Measurements from ENCODE around the gene MIX23. TPM values are rescaled to one million over a fixed set of nuclear protein-coding genes. Genes with fewer than 3 reads are reported as not detected.

MIX23 gene
- total RNA-seq, 1 experiment from 2014 or later = 76.2 TPM

DNA sequence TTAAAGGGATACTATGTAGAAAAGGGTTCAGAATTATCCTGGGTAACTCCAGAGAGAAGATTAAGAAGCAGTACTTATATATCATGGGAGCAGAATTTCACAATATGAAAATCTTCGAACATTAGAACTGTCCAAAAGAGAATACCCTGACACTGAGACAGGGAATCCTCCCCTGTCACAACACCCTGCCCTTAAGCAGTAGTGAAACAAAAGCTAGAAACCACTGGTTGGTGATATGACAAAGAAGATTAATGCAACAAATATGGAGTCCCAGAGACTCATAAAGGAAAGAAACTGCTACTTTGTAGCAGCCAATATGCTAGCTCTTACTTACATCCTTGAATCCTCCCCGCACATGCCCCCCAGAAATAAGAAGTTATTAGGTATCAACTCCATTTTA lies 18.5 kb downstream of the MIX23 start:
- H3K9me3 ChIP-seq (ENCODE audit: control insufficient read depth in 1 of 2, insufficient read depth in 1 of 2, low read depth in 1 of 2, low read length in 2 of 2) = no peaks in the 10 kb centered on the region
- ChIA-PET CTCF (no interaction called here), RAD21 (ENCODE audit: low non-redundant PET in 1 of 2, low total read pairs in 2 of 2, uncharacterized antibody in 2 of 2, unreplicated experiment in 2 of 2) (no interaction called here), POLR2A (no interaction called here)
- H4K20me1 ChIP-seq (ENCODE audit: insufficient read depth) = peaks cover 3% of the 10 kb centered on the region; the same call in 1 of the 2 replicates
- ATAC-seq (no peak), DNase-seq (ENCODE audit: low read depth, low spot score) (no peak)
- BruUV-seq (replicated peaks) = no TSS peak
- H2AFZ ChIP-seq (ENCODE audit: low read depth, low read length, poor library complexity, severe bottlenecking) = no peak overlapping the region
- no peak overlapping the region for H3K4me3 ChIP-seq (replicated peaks in 1 of 2; ENCODE audit: low read depth in 1 of 2, low read length in 2 of 2)
- H3K27me3 ChIP-seq (ENCODE audit: insufficient read depth, low read length) = no peaks in the 10 kb centered on the region
- H3K27ac ChIP-seq (ENCODE audit: low read depth, low read length) = no peak overlapping the region
- H3K9ac ChIP-seq (ENCODE audit: low read length) = no peak overlapping the region
- intact Hi-C loops (cut with micrococcal nuclease) = no loop called here
- no peaks in the 10 kb centered on the region for H3K9me2 ChIP-seq (ENCODE audit: insufficient read depth)
- no peak for TF ChIP-seq ZFX (IDR thresholded peaks at IDR 0.05)
- TF ChIP-seq ZNF274 (IDR thresholded peaks at IDR 0.05; ENCODE audit: low read depth, low read length) = no peak
- TF ChIP-seq EZH2 (IDR thresholded peaks at IDR 0.05) = no peak
- TF ChIP-seq SRF (IDR thresholded peaks at IDR 0.05; ENCODE audit: low read depth) = no peak
- no peak for TF ChIP-seq EGR1 (IDR thresholded peaks at IDR 0.05; ENCODE audit: low read depth)
- TF ChIP-seq POLR2AphosphoS5 (IDR thresholded peaks at IDR 0.05; ENCODE audit: low read depth, low read length) = no peak
- H3K4me1 ChIP-seq (ENCODE audit: control insufficient read depth in 1 of 2, insufficient read depth in 2 of 2, low read length in 2 of 2) = peaks cover 0 to 18% of the 10 kb centered on the region in 2 experiments; a peak in 1 of 4 replicates
- H3K36me3 ChIP-seq (ENCODE audit: control insufficient read depth in 1 of 2, insufficient read depth in 2 of 2, low read length in 2 of 2) = peaks cover 24 to 28% of the 10 kb centered on the region in 2 experiments; a peak in 3 of 4 replicates
- H3K4me2 ChIP-seq (ENCODE audit: low read length) = no peak overlapping the region
- peaks cover 9% of the 10 kb centered on the region; the same call in 1 of the 2 replicates for H3K79me2 ChIP-seq (ENCODE audit: insufficient read depth, low read length)

DNA sequence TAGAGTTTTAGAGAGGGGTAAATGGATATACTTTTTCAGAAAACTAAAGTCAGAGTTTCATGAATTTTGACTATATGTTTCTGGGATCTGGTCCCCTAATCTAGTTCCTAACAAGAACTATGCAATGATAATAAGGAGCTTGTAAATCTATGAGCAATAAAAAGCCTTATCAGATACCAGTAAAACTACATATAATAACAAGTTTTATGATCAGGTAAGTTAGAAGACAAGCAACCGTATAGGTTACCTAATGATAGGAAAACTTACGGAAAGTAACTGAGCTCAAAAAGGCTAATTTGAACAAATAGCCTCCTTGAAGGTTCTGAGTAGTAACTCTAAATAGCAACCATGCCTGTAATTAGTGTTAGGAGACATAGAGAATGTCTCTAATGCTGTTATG lies 21.0 kb downstream of the MIX23 start:
- no peak overlapping the region for H2AFZ ChIP-seq (ENCODE audit: low read depth, low read length, poor library complexity, severe bottlenecking)
- no peak overlapping the region for H3K9ac ChIP-seq (ENCODE audit: low read length)
- intact Hi-C loops (cut with micrococcal nuclease) = no loop called here
- ATAC-seq (no peak), DNase-seq (ENCODE audit: low read depth, low spot score) (no peak)
- H3K27me3 ChIP-seq (ENCODE audit: insufficient read depth, low read length) = no peaks in the 10 kb centered on the region
- TF ChIP-seq EGR1 (IDR thresholded peaks at IDR 0.05; ENCODE audit: low read depth) (no peak), ZNF274 (IDR thresholded peaks at IDR 0.05; ENCODE audit: low read depth, low read length) (no peak), EZH2 (IDR thresholded peaks at IDR 0.05) (no peak), ELF1 (IDR thresholded peaks at IDR 0.05; ENCODE audit: borderline replicate concordance, low read depth) (no peak), CEBPB (IDR thresholded peaks at IDR 0.05; ENCODE audit: low read depth) (no peak), TCF7L2 (IDR thresholded peaks at IDR 0.05; ENCODE audit: borderline replicate concordance, extremely low read depth, insufficient read depth, insufficient read length) (no peak), POLR2A (IDR thresholded peaks at IDR 0.05; ENCODE audit: borderline replicate concordance, extremely low read depth, insufficient read depth, insufficient read length) (no peak), JUND (IDR thresholded peaks at IDR 0.05) (no peak), SIN3A (IDR thresholded peaks at IDR 0.05; ENCODE audit: low read depth) (no peak), POLR2AphosphoS5 (IDR thresholded peaks at IDR 0.05; ENCODE audit: low read depth, low read length) (no peak)
- TF ChIP-seq, protein P1, sequence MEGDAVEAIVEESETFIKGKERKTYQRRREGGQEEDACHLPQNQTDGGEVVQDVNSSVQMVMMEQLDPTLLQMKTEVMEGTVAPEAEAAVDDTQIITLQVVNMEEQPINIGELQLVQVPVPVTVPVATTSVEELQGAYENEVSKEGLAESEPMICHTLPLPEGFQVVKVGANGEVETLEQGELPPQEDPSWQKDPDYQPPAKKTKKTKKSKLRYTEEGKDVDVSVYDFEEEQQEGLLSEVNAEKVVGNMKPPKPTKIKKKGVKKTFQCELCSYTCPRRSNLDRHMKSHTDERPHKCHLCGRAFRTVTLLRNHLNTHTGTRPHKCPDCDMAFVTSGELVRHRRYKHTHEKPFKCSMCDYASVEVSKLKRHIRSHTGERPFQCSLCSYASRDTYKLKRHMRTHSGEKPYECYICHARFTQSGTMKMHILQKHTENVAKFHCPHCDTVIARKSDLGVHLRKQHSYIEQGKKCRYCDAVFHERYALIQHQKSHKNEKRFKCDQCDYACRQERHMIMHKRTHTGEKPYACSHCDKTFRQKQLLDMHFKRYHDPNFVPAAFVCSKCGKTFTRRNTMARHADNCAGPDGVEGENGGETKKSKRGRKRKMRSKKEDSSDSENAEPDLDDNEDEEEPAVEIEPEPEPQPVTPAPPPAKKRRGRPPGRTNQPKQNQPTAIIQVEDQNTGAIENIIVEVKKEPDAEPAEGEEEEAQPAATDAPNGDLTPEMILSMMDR (IDR thresholded peaks at IDR 0.05 in 2 of 3, conservative IDR thresholded peaks at IDR 0.05 in 1 of 3; ENCODE audit: borderline replicate concordance in 1 of 3, insufficient read depth in 1 of 3, low read depth in 2 of 3, low read length in 2 of 3) = no peak
- TF ChIP-seq, protein P2, sequence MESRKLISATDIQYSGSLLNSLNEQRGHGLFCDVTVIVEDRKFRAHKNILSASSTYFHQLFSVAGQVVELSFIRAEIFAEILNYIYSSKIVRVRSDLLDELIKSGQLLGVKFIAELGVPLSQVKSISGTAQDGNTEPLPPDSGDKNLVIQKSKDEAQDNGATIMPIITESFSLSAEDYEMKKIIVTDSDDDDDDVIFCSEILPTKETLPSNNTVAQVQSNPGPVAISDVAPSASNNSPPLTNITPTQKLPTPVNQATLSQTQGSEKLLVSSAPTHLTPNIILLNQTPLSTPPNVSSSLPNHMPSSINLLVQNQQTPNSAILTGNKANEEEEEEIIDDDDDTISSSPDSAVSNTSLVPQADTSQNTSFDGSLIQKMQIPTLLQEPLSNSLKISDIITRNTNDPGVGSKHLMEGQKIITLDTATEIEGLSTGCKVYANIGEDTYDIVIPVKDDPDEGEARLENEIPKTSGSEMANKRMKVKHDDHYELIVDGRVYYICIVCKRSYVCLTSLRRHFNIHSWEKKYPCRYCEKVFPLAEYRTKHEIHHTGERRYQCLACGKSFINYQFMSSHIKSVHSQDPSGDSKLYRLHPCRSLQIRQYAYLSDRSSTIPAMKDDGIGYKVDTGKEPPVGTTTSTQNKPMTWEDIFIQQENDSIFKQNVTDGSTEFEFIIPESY (IDR thresholded peaks at IDR 0.05; ENCODE audit: extremely low read depth, insufficient replicate concordance, low read length) = no peak
- no peak overlapping the region for H3K27ac ChIP-seq (ENCODE audit: low read depth, low read length)
- H3K4me2 ChIP-seq (ENCODE audit: low read length) = no peak overlapping the region
- no peaks in the 10 kb centered on the region for H3K79me2 ChIP-seq (ENCODE audit: insufficient read depth, low read length)
- peaks cover 15 to 23% of the 10 kb centered on the region in 2 experiments; a peak in 3 of 4 replicates for H3K36me3 ChIP-seq (ENCODE audit: control insufficient read depth in 1 of 2, insufficient read depth in 2 of 2, low read length in 2 of 2)
- RAD21 ChIA-PET (ENCODE audit: low non-redundant PET in 1 of 2, low total read pairs in 2 of 2, uncharacterized antibody in 2 of 2, unreplicated experiment in 2 of 2) = no interaction called here
- no peaks in the 10 kb centered on the region for H3K9me3 ChIP-seq (ENCODE audit: control insufficient read depth in 1 of 2, insufficient read depth in 1 of 2, low read depth in 1 of 2, low read length in 2 of 2)
- BruUV-seq (replicated peaks) = no TSS peak
- CTCF ChIA-PET = interaction anchor here (0.8 to 1.3 kb wide), 2 partner anchors 8 to 260 kb away, joined by 3 read pairs; no protein-coding TSS in a partner anchor
- peaks cover 0 to 18% of the 10 kb centered on the region in 2 experiments; a peak in 1 of 4 replicates for H3K4me1 ChIP-seq (ENCODE audit: control insufficient read depth in 1 of 2, insufficient read depth in 2 of 2, low read length in 2 of 2)
- POLR2A ChIA-PET = interaction anchor here (1.6 kb wide), 1 partner anchor 22 kb away, joined by 4 read pairs; the partner anchor contains the start of gene FAM162A
- no peak overlapping the region for H3K4me3 ChIP-seq (replicated peaks in 1 of 2; ENCODE audit: low read depth in 1 of 2, low read length in 2 of 2)
- no peaks in the 10 kb centered on the region for H3K9me2 ChIP-seq (ENCODE audit: insufficient read depth)
- H4K20me1 ChIP-seq (ENCODE audit: insufficient read depth) = peaks cover 3% of the 10 kb centered on the region; the same call in 1 of the 2 replicates

Data from HCT116 (cell line).